GM18858 (cell line): ENCODE measurements around the gene TMEM150B.
"Not testable (repeated sequence)": the region's sequence is repeated elsewhere in the genome, so short reads cannot be mapped to it uniquely, and the experiment has no call there.

Experiments
- ATAC-seq: cut with Tn5 transposase; IDR thresholded peaks from one replicate; pipeline ENCODE4 v1.9.1; 2021; ENCODE audit not compliant: unreplicated experiment

TMEM150B gene

DNA sequence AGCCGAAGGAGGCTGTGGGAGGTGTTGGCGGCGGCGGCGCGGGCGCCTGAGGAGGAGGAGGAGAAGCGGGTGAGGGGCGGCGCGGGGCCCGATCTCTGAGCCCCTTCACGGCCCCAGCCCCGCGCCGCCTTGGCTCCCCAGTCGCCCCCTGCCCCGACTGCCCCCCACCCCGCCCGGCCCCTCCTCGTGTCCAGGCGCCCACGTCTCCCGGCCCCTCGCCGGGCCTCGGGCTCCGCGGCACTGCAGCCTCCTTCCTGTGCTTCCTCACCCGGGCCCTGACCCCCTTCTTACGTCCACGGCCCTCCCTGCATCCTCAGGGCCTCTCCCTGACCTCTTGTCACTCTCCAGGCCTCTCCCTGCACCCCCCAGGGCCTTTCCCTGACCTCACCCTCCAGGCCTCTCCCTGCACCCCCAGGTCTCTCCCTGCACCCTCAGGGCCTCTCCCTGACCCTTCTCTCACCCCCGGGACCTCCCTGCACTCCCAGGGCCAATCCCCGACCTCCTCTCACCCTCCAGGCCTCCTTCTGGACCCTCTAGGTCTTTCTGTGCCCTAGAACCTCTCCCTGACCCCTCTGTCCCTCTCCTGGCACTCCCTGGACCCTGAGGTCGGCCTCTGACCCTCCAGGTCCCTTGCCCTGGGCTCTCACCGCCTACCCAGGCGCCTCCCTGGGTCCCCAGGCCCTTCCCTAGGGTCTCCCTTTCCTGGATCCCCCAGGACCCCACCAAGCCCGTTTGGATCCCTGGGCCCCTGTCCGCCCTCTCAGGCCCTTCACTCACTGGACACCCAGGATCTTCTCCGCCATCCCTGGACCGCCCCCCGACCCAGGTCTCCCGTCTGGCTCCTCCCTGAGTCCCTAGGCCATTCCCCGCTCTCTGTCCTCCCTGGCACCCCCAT lies 15.0 kb upstream of the TMEM150B start:
- no peak for ATAC-seq

DNA sequence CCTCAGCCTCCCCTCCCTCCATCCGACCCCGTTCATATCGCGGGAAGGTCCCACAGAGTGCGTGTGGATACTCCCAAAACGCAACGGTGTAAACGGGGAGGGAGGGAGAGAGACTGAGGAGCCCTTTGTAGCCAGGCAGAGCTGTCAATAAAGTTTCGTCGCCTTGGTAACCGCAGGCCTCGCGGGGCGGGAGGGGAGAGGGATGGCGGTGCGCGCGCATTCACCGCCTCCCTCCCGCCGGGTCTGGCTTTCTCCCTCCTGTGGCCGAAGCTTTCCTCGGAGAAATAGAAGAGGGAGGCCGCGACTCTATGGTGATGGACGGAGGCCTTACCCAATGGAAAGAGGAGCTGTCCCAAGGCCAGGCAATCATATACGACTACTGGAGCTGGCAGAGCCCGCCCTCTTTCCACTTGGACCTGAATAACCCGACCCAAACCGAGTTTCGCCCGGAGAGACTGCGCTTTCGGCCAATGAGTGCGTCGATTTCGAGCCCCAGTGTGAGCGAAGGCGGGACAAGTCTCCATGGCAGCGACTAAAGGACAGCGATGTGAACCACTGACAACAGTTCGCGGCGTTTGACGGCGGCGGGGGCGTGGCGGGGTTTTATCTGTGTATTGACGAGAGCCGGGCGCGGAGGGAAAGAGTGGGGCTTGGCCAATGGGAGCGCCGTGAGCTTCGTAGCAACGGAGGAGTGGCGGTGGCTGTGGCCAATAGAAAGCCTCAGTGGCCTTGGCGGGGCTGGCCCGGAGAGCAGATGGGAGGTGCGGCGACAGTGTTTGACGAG lies 14.2 kb upstream of the TMEM150B start, which contains the start of gene KMT5C:
KMT5C (plus strand) TSS at position 772 of the 784 bp plus-strand sequence. CDS start 2,061 bp downstream, outside the sequence.
- ATAC-seq = peak; percentile 64

DNA sequence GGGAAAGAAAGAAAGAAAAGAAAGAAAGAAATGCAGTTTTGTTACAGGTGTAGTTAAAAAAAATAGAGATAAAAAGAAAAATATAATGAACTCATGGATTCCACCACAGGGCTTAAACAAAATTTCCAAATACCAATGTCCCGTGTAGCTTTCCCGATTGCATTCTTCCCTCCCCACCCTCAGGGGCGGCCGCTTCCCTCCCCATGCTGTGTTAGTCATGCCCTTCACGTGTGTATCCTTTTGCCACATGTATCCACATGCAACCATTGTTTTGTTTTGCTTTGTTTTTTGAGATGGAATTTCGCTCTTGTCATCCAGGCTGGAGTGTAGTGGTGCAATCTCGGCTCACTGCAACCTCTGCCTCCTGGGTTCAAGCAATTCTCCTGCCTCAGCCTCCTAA lies 11.0 kb upstream of the TMEM150B start:
- no peak for ATAC-seq

DNA sequence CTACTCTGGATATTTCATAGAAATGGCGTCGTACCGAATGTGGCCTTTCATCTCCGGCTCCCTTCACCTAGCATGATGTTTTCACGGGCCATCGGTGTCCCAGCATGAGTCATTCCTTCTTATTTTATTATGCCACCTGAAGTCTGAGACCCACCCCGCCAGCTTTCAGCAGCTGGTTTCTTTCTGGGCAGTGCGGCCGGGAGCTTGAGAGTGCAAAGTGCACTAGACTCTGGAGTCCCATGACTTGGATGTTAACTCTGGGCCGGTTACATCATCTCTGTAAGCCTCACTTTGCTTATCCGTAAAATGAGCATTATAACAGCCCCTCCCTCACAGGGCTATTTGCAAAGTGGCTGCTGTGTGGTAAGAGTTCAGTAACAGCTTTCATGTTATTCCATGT lies 8.7 kb upstream of the TMEM150B start:
- no peak for ATAC-seq

DNA sequence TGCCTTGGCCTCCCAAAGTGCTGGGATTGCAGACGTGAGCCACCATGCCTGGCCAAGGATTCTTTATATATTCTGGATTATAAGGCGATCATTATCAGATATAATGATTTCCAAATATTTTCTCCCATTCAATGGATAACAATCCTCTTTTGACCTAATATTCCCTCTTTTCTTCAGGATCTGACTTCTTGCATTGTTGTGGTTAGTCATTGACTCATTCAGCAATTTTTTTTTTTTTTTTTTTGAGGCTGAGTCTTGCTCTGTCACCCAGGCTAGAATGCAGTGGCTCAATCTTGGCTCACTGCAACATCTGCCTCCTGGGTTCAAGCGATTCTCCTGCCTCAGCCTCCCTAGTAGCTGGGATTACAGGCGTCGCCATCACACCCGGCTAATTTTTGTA lies 4.7 kb upstream of the TMEM150B start:
- not testable (repeated sequence) for ATAC-seq

DNA sequence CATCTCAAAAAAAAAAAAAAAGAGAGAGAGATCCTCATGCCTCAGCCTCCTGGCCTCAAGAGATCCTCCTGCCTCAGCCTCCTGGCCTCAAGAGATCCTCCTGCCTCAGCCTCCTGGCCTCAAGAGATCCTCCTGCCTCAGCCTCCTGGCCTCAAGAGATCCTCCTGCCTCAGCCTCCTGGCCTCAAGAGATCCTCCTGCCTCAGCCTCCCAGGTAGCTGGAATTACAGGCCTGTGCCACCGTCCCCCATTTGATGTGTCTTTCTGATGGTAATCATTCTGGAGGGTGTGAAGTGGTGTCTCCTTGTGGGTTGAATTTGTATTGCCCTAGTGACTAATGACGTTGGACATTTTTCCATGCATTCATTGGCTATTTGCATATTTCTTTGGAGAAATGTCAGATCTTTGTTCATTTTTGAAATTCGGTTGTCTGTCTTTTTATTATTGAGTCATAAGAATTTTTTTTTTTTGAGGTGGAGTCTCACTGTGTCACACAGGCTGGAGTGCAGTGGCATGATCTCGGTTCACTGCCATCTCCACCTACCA lies 3.7 kb upstream of the TMEM150B start:
- ATAC-seq = not testable (repeated sequence)

DNA sequence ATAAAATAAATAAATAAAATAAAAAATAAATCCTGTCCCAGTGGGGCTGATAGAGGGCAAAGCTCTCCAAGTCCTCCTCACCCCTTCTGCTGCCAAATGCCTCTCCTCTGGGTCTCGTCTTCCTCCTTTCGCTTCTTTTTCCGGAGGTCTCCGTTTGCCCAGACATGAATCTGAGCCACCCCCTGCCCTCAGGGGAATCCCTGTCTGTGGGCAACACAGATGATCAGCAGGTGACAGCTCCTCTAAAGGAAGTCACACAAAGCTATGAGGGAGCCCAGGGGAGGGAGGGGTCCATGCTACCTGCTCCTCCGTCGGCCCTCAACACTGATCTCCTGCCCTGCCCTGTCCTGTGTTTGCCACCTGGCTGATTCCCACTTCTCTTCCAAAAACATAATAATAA lies 479 bp downstream of the TMEM150B start:
- no peak for ATAC-seq

DNA sequence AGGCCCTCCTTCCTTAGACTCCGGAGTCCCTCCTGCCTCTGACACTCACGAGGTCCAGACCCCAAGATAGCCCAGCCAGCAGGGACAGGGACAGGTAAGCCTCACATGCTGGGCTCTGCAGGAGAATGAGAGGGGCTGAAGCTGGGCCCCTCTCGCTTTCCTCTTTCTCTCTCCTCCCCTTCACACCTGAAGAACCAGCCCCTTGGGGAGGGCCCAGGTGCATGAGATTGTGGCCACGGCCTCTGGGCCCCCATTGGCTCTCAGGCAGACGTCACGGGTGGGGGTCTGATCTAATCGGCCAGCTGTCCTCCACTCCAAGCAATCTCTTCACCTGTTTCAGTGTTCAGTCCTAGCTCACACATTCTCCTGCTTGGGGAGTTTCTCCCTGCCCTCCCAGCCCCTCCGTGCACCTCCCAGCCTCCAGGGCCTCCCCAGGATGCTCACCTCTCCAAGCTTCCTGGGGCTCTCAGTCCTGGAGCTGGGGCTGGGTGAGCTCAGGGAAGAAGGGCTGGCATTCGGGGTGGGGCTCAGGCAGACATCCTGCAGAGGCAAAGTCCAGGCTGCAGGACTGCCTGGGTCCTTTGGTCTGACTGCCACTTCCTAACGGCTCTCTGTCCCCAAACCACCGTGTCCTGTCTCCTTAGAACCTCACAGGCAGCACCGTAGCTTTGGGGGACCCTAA lies 2.8 kb downstream of the TMEM150B start:
- no peak for ATAC-seq

DNA sequence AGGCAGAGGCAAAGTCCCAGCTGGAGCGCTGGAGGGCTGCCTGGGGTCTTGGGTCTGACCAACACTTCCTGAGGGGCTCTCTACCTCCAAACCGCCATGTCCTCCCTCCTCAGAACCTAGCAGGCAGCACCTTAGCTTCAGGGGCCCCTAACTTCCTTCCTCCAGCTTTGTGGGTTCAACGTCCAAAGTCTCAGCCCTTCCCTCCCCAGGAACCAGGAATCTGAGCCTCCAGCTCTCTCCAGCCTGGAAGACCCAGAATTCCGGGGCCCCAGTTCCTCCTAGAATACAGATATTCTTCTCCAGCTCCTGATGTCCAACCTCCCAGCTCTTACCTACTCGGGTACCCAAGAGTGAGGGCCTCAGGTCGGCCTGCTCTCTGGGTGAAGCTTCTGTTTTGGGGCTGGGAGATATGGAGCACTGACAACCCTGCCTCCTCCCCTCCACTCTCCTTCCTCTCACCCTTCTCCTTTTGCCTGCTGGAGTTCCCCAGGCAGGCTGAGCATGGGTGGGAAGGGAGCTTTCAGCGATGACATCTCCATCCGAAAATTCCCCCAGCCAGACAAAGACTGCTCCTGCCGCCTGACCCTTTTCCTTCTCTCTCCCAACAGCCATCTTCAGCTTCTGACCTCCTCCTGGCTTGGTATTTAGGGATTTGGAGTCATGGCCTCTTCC lies 3.5 kb downstream of the TMEM150B start:
- ATAC-seq = no peak

DNA sequence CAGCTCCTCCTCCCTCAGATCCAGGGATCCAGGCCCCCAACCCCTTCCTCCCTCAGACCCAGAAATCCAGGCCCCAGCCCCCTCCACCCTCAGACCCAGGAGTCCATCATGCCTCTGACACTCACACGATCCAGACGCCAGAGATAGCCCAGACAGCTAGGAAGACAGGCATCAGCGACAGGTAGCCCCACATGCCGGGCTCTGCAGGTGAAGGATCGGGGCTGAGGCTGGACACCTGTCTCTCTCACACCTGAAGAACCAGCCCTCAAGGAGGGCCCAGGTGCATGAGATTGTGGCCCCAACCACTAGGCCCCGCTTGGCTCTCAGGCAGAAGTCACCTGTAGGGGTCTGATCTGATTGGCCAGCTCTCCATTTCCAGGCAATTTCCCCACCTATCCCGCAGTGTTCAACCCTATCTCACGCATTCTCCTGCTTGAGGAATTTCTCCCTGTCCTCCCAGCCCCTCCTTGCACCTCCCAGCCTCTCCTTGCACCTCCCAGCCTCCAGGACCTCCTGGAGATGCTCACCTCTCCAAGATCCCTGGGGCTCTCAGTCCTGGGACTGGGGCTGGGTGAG lies 4.2 kb downstream of the TMEM150B start:
- ATAC-seq = no peak

DNA sequence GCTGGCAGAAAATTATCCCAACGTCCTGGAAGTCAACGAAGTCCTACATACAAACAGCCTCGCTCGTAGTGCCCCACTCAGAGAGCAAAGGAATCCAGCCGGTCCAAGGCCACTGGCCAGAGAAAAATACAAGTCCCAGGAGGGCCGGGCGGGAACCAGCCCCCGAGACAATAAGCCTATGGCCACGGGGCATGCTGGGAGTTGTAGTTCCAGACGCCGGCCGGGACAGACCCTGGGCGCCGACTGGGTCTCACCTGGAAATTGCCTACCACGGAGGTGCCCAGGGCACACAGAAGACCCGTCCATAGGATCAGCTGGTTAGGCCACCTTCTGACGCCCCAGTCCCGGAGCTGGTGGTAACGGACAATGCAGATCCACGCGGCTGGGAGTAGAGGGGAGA lies 5.4 kb downstream of the TMEM150B start:
- ATAC-seq = no peak

DNA sequence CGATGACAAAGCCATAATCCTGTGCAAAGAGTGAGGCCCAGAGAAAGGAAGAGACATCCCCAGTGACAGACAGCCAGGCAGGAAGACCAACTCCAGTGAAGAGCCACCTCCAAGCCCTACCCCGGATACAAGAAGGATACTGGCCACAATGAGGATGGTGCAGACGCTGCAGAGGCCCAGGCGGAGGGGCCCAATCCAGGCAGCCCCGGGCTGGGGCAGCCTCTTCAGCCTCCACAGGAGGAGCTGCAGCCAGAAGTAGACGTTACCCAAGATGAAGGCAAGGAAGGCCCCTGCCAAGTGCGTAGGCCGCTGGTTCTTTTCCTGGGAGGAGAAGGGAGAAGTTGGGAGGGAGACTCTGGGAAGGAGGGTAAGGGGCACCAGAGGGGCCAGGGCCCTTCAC lies 8.5 kb downstream of the TMEM150B start:
- no peak for ATAC-seq

DNA sequence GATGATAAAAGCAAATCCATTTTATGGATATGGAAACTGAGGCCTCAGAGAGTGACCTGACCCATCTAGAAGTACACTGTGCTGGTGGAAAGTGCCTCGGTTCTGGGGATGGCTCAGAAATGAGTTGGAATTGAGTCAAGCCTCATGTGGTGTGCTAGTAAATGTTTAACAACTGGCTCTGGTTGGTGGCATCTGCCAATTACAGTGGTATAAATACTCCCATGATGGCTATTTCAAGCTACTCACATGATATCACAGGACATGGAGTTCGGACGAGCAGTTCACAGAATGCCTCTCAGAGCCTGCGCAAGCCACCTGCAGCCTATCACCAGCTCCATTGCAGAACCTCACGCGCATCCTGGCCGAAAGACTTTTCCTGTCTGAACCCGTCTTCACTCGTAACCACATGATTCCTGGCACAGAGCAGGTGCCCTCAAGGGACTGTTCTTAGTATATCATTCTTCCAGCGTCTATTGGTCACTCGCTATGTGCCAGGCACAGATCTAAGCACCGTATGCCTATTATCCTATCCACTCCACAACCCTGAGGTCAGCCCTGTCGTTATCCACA lies 9.1 kb downstream of the TMEM150B start:
- ATAC-seq = no peak

DNA sequence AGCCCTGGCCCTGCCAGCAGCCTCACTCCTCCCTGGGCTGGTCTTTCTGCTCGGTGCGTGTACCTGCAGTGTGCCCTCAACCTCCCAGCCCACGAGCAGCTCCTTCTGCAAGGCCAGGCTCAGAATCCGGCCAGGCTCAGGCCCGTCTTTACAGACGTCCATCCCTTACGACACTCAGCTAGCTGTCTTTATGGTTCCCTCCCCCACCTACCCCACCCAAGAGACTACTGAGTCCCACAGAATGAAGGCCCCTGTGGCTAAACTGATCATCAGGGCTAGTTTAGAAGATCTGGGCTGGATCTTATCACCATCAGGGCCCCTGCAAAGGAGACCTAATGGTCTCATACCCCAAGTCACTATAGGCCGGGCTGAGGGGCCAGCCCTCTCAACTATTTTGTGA lies 10.7 kb downstream of the TMEM150B start:
- ATAC-seq = no peak

DNA sequence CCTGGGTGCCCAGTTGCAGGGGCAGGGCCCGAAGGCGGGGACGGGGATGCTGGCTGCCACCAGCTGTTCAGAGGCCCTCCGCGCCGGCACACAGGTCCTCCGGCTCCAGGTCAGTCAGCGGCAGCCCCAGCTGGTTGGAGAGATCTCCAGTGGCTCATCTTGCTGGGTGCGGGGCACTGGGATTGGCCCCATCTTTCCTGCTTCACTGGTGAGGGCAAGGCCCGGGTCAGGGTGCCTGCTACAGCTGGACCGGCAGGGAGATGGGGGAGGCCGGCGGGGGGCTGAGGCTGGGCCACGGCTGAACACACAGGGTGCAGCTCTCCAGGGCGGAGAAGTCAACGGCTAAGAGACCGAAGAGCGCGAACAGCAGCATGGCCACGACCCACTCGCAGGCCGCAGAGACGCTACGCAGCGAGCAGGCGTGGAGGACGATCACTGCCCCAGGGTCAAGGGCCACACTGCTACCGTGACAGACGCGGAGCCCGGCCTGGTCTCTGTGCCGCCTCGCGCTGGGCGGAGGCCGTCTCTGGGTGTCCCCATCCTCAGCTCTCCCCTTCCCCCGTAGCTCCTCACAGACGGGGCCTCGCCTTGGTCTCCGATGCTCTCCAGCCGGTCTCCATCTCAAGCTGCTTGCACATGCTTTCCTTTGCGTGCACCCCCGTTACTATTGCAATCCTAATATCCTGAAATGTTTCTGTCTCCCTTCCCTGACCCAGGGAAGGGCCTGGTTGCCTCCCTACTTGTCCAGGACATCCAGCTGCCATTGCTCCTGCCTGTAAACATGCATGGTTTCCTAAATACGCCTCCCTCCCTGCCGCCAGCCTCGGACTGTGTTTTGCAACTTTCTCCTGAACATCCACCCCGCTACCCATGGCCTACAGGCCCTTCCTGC lies 12.3 kb downstream of the TMEM150B start:
- no peak for ATAC-seq

DNA sequence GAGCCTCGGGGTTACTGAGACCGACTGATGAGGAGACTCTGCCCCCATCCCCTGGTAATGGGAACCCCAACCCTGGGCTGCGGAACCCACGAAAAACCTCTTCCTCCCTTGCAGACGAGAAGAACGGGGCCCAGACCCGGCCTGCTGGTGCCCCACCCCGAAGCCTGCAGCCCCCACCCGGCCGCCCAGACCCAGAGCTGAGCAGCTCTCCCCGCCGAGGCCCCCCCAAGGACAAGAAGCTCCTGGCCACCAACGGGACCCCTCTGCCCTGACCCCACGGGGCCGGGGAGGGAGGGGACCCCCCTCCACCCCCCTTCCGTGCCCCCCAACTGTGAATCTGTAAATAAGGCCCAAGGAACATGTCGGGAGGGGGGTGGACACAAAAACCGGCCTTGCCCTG lies 13.3 kb downstream of the TMEM150B start:
- no peak for ATAC-seq

DNA sequence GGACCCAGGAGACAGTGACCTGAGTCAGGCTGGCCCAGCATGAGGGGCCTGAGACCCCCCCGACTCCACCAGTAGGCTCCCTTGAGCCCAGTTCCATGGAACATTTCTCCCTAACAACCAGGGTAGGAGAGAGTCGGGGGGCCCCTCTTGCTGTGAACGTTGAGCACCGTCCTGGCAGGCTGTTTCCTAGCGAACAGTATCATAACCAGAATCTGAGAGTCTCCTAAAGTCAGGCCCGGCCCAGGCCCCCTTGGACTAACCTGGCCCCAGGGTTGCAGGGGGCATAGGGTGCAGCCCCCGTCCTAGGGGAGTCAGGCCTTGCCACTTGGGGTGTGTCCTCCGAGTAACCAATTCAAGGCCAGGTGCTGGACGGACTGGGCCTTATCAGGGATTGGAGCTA lies 13.7 kb downstream of the TMEM150B start:
- no peak for ATAC-seq

DNA sequence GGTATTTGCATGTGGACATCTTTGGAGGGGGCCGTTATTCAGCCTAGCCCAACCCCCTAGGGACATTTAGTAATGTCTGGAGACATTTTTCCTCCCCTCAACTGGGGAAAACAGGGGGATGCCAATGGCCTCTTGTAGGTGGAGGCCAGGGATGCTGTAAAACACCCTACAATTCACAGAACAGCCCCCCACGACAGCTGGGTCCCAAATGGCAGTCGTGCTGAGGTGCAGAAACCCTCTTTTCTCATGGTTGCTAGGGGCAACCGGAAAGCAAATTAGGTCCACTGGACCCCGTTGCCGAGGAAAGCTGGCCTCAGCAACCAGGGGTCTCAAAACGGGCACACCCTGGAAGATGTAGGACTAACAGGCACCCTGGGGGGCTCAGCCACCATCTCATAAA lies 14.6 kb downstream of the TMEM150B start:
- ATAC-seq = no peak

DNA sequence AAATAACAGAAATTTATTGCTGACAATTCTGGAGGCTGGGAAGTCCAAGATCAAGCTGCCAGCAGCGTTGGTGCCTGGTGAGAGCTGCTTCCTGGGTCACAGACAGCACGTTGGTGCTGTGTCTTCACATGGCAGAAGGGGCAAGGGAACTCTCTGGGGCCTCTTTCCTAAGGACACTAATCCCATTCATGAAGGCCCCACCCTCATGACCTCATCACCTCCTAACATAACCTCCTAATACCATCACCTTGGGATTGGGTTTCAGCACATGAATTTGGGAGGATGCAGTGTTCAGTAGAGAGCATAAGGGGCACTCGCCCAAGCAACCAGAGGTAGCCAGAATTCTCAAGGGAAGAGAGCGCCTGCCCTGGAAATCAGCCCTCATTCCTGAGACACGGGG lies 15.7 kb downstream of the TMEM150B start:
- ATAC-seq = no peak
